H1 (cell line): ENCODE data around the gene PLA2G4F. TPM values are rescaled to one million over a fixed set of nuclear protein-coding genes. Genes with fewer than 3 reads are reported as not detected.

Experiments
- JUN ChIP-seq: IDR thresholded peaks from 2 replicates; pipeline ENCODE4 v1.6.1; 2011; ENCODE audit warnings: low read depth, mild to moderate bottlenecking, improper control_type of control experiment, low read length
- KDM1A ChIP-seq: fragments of 200-600, 300-600 bp; sonication (generic); IDR thresholded peaks from 2 replicates; pipeline ENCODE4 v1.7.1; 2016; ENCODE audit warnings: mild to moderate bottlenecking, low read length, borderline replicate concordance
- MAFK ChIP-seq: IDR thresholded peaks from 2 replicates; pipeline ENCODE4 v1.6.1; 2012; ENCODE audit warnings: low read depth, mild to moderate bottlenecking, improper control_type of control experiment, low read length
- POLR2A ChIP-seq, 2 experiments: IDR thresholded peaks; 1 replicate in 1 of 2; 2 replicates in 1 of 2; pipeline ENCODE4 v1.6.1; 2011; ENCODE audit warnings: low read depth in 2 of 2, low read length in 2 of 2, mild to moderate bottlenecking in 2 of 2; ENCODE audit errors: control extremely low read depth in 1 of 2
- RXRA ChIP-seq: IDR thresholded peaks from 2 replicates; pipeline ENCODE4 v1.6.1; 2011; ENCODE audit warnings: low read depth, mild to moderate bottlenecking, low read length, moderate library complexity; ENCODE audit not compliant: insufficient read depth
- SIN3A ChIP-seq, 2 experiments: IDR thresholded peaks in 1 of 2; conservative IDR thresholded peaks in 1 of 2; 2 replicates each; pipeline ENCODE4 v1.6.1; 2011 to 2012; ENCODE audit warnings: low read length in 2 of 2, improper control_type of control experiment in 1 of 2, low read depth in 1 of 2, mild to moderate bottlenecking in 1 of 2
- TAF1 ChIP-seq: IDR thresholded peaks from 2 replicates; pipeline ENCODE4 v1.6.1; 2011; ENCODE audit warnings: mild to moderate bottlenecking, low read depth, low read length
- polyA plus RNA-seq, 7 experiments: library from polyadenylated mRNA; depleted of rRNA in 3 of 7; stranded (reverse) in 5 of 7; unstranded in 2 of 7; fragments of >200 nt in 5 of 7; fragments of 200-250 nt in 2 of 7; gene quantifications; 1 replicate in 5 of 7; 2 replicates in 1 of 7; 4 replicates in 1 of 7; pipeline versions ENCODE4 v1.2.1 to v1.2.3, GENCODE V29; 2011 to 2013; ENCODE audit warnings: missing spikeins in 2 of 7, mixed read lengths in 2 of 7
- total RNA-seq: library from RNA; stranded (reverse); fragmentation: NEBNext Ultra II Directional; extraction: Animal tissue kit (Norgen Biotek cat#: 25700); gene quantifications from 2 replicates; pipeline ENCODE4 v1.2.1, GENCODE V29; 2021
- TF ChIP-seq, protein P1 (sequence below): fragments of 300-600 bp; sonication (generic); IDR thresholded peaks from 2 replicates; pipeline ENCODE4 v1.7.1; 2012; ENCODE audit warnings: low read length, moderate library complexity, mild to moderate bottlenecking, inconsistent platforms; ENCODE audit not compliant: insufficient replicate concordance
- TF ChIP-seq, protein P2 (sequence below): IDR thresholded peaks from 2 replicates; pipeline ENCODE4 v1.6.1; 2011; ENCODE audit warnings: low read depth, mild to moderate bottlenecking, low read length; ENCODE audit not compliant: insufficient read depth

The PLA2G4F gene
- total and polyA plus RNA-seq, 2 of the 8 experiments (the other 6 are each of a cell fraction or from before 2014, with no cell fraction given) = not detected

DNA sequence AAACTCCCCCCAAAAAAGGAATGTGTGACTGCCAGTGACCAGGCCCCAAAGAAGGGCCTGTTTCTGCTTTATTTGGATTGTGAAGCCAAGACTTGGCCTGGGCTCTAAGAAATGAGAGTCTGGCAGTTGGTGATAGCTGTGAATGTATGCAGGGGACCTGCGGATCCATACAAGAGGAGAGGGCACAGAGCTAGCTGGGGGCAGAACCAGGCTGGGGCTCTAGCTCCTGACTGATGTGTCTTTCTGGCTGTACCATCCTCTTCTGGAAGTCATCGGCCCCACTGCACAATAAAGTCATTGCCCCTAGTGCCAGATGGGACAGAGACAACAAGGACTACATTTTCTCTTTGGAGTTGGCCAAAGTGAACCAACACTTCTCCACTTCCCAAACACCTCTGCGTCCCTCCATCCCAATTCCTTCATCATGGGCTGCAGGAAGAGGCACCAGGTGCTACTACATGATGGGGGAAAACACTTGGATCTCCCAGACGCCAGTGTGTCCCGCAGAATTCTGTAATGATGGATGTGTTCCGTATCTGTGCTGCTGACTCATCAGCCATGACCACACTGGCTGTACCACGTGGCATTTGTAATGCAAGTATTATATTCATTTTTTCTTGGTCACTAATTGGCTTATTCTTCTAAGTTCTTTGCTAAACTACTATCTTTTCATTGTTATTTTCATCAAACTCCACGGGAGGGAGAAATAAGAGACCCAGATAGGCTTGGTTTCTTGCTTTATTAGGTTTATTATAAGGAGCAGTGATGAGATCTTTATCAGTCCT is 1.7 kb upstream of the PLA2G4F start (continued):
- TF ChIP-seq, protein P1, sequence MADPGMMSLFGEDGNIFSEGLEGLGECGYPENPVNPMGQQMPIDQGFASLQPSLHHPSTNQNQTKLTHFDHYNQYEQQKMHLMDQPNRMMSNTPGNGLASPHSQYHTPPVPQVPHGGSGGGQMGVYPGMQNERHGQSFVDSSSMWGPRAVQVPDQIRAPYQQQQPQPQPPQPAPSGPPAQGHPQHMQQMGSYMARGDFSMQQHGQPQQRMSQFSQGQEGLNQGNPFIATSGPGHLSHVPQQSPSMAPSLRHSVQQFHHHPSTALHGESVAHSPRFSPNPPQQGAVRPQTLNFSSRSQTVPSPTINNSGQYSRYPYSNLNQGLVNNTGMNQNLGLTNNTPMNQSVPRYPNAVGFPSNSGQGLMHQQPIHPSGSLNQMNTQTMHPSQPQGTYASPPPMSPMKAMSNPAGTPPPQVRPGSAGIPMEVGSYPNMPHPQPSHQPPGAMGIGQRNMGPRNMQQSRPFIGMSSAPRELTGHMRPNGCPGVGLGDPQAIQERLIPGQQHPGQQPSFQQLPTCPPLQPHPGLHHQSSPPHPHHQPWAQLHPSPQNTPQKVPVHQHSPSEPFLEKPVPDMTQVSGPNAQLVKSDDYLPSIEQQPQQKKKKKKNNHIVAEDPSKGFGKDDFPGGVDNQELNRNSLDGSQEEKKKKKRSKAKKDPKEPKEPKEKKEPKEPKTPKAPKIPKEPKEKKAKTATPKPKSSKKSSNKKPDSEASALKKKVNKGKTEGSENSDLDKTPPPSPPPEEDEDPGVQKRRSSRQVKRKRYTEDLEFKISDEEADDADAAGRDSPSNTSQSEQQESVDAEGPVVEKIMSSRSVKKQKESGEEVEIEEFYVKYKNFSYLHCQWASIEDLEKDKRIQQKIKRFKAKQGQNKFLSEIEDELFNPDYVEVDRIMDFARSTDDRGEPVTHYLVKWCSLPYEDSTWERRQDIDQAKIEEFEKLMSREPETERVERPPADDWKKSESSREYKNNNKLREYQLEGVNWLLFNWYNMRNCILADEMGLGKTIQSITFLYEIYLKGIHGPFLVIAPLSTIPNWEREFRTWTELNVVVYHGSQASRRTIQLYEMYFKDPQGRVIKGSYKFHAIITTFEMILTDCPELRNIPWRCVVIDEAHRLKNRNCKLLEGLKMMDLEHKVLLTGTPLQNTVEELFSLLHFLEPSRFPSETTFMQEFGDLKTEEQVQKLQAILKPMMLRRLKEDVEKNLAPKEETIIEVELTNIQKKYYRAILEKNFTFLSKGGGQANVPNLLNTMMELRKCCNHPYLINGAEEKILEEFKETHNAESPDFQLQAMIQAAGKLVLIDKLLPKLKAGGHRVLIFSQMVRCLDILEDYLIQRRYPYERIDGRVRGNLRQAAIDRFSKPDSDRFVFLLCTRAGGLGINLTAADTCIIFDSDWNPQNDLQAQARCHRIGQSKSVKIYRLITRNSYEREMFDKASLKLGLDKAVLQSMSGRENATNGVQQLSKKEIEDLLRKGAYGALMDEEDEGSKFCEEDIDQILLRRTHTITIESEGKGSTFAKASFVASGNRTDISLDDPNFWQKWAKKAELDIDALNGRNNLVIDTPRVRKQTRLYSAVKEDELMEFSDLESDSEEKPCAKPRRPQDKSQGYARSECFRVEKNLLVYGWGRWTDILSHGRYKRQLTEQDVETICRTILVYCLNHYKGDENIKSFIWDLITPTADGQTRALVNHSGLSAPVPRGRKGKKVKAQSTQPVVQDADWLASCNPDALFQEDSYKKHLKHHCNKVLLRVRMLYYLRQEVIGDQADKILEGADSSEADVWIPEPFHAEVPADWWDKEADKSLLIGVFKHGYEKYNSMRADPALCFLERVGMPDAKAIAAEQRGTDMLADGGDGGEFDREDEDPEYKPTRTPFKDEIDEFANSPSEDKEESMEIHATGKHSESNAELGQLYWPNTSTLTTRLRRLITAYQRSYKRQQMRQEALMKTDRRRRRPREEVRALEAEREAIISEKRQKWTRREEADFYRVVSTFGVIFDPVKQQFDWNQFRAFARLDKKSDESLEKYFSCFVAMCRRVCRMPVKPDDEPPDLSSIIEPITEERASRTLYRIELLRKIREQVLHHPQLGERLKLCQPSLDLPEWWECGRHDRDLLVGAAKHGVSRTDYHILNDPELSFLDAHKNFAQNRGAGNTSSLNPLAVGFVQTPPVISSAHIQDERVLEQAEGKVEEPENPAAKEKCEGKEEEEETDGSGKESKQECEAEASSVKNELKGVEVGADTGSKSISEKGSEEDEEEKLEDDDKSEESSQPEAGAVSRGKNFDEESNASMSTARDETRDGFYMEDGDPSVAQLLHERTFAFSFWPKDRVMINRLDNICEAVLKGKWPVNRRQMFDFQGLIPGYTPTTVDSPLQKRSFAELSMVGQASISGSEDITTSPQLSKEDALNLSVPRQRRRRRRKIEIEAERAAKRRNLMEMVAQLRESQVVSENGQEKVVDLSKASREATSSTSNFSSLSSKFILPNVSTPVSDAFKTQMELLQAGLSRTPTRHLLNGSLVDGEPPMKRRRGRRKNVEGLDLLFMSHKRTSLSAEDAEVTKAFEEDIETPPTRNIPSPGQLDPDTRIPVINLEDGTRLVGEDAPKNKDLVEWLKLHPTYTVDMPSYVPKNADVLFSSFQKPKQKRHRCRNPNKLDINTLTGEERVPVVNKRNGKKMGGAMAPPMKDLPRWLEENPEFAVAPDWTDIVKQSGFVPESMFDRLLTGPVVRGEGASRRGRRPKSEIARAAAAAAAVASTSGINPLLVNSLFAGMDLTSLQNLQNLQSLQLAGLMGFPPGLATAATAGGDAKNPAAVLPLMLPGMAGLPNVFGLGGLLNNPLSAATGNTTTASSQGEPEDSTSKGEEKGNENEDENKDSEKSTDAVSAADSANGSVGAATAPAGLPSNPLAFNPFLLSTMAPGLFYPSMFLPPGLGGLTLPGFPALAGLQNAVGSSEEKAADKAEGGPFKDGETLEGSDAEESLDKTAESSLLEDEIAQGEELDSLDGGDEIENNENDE = no peak
- TF ChIP-seq JUN (no peak), TAF1 (no peak), POLR2A (IDR thresholded peaks at IDR 0.05; ENCODE audit: control extremely low read depth in 1 of 2, low read depth in 2 of 2, low read length in 2 of 2) (no peak; a peak in 1 of 3 replicates), KDM1A (no peak), RXRA (no peak), MAFK (no peak), SIN3A (conservative IDR thresholded peaks at IDR 0.05 in 1 of 2, IDR thresholded peaks at IDR 0.05 in 1 of 2; ENCODE audit: low read depth in 1 of 2, low read length in 2 of 2) (no peak)
- TF ChIP-seq, protein P2, sequence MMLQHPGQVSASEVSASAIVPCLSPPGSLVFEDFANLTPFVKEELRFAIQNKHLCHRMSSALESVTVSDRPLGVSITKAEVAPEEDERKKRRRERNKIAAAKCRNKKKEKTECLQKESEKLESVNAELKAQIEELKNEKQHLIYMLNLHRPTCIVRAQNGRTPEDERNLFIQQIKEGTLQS = no peak
